GM18498 (cell line): ENCODE data around the gene SEPTIN7.
"Not testable (repeated sequence)": the region's sequence is repeated elsewhere in the genome, so short reads cannot be mapped to it uniquely, and the experiment has no call there.

Source experiments
- ATAC-seq: cut with Tn5 transposase; IDR thresholded peaks from one replicate; pipeline ENCODE4 v1.9.1; 2021; ENCODE audit warnings: mild to moderate bottlenecking, moderate library complexity; ENCODE audit not compliant: unreplicated experiment

Gene SEPTIN7

DNA sequence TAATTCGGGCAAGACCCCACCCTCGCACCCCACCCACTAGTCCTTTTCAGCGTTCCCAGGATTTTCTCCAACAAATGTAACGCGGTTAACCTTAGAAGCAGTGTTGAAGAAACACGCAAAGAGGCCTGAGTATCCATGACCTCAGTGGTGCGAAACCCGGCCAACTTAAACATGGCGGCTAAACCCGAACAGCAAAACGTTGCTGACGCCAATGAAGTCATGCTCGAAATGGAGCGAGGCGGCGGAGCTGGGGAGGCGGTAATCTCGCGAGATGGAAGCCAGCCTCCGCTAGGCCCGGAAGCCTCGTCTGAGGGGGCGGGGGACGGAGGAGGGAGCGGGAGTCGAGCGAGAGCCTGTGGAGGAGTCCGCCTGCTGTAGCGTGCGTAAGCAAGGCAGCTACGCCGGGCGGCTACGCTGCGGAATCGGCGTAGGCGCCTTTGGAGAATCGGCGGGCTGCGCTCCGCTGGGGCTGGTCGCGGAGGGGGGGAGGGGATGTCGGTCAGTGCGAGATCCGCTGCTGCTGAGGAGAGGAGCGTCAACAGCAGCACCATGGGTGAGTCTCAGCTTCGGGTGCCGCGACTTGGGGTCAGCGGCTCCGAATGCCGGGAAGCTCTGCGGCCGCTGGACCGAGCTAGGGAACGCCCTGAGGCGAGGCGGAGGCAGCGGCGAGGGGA, at the start of gene SEPTIN7:
SEPTIN7 (plus strand) TSS at position 340 of the 674 bp plus-strand sequence; CDS start at position 493, 153 bp downstream.
- peak; percentile 87 for ATAC-seq

DNA sequence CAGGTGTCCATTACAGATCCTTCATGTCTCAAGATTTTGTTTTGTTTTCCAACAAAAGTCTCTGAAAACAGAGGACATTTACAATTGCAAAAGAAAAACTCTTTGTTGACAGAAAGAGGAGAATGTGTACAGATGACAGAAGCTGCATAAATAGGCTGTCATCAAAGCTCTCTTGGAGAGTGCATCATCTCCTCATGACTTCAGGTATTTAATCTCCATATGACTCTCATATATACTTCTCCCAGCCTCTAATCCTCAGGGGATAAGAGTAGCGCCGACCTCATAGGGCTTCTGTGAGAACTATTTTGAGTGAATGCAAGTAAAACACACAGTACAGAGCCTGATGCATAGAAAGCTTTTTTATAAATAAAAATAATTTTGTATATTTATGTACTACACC, 48.1 kb upstream of the SEPTIN7 start:
- ATAC-seq, result no peak

DNA sequence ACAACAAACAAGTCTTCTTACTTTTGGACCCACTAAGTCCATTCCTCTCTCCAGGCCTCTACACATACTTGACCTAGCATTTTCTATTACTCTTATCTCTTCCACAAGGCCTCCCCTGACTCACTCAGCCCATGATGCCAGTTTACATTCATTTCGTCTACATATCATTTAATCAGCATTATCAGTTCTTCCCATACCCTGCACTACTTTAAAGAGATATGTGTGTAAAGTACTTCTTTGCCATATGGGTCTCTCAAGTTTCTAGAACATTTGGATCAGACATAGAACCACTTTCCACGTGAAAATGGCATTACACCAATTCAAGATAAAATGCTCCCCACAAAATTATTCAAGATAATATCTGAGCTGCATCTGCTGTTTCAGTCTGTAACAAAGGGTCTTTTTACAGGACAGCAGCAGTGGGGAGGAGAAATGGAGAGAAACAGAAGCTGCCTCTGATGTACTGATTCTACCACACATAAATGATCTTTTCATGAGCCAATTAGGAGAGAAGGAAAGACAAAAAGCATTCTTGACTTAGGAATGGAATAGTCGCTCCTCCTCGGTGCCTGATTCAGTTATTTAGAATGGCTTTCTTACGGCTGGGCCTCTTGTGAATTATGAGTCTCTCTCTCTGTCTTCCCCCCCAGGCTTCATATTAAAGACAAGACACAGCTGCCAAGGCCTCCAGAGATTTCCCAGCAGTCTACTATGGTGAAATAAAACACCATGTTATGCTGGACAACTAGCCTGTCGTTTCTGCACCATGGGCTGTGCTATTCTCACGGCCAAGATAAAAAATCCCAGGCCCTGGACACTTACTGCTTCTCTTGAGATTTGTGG, 46.9 kb upstream of the SEPTIN7 start:
- no peak for ATAC-seq

DNA sequence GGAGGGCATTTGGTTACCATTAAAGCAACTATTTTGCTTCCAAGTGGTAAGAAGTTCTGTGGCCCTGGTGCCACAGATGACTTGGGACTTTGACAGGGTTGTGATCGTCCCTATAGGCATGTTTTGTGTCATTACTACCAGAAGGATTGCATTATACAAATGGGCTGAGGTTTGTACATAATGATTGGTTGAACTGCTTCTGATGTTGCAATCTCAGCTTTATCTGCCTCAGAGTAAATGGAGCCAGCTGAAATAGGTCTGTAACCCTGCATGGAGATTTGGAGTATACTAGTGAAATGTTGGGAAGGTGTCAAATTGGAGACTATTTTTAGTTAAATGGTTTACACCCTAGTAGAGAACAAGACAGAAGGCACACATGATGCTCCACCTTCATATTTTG, 46.1 kb upstream of the SEPTIN7 start:
- ATAC-seq, result no peak

DNA sequence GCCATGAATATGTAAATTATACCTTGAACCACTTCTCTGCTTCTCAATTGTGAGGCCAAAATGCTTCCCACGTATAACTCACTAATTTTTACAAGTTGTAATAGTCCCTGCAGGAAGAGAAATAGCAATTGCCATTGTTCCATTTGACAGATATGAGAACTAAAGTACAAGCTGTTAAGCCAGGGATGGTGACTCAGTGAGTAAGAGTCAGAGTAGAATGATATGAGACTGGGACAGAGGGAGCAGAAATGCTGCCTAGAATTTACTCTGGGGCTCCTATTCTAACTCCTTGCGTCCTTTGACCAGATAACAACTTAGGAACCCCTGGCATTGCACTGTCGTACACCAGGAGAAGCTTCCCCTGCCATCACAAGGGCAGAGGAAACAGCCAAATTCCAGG, 45.1 kb upstream of the SEPTIN7 start:
- no peak for ATAC-seq

DNA sequence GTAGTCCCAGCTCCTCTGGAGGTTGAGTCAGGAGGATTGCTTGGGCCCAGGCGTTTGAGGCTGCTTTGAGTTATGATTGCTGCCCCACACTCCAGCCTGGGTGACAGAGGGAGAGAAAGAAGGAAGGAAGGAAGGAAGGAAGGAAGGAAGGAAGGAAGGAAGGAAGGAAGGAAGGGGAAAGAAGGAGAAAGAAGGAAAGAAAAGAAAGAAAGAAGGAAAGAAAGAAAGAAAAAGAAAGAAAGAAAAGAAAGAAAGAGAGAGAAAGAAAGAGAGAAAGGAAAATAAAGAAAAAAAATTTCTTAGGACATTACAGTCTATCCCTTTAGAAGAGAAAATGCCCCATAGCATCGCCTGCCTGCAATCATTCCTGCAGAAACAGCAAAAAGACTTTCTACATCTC, 44.4 kb upstream of the SEPTIN7 start:
- ATAC-seq, result not testable (repeated sequence)

DNA sequence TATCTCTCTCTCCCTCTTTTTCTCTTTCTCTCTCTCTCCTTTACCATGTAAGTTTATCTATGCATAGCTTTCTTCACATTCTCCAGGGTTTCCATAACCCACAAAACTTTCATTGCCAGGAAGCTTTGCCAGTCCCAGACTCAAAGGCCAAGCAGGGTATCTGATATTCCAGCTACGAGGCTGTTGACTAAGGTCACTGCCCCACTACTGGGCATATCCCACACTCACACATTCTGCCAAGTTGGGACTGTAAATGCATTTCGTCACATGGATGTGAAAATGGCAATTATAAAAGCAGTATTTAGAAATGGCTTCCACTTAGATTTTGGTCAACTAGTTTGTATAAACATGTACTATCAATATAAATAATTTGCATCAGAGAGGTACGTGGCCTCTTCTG, 43.3 kb upstream of the SEPTIN7 start:
- no peak for ATAC-seq

DNA sequence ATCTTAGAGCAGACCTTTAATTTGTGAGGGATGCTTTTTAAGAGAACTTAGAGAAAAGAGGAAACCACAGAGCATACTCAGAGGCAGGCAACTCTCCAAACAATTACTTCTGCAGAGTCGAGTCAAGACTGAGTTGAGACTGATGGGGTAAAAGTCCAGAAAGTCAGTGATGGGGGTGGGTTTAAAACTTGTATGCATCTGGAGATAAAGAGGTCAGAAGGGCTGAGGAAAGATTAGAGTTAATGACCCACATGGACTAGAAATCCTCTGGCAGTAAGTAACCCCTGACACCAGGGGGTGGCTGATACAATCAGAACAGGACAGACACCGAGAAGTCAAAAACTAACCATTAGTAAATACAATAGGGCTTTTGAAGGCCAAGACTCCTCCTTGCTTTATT, 42.4 kb upstream of the SEPTIN7 start:
- ATAC-seq, result no peak

DNA sequence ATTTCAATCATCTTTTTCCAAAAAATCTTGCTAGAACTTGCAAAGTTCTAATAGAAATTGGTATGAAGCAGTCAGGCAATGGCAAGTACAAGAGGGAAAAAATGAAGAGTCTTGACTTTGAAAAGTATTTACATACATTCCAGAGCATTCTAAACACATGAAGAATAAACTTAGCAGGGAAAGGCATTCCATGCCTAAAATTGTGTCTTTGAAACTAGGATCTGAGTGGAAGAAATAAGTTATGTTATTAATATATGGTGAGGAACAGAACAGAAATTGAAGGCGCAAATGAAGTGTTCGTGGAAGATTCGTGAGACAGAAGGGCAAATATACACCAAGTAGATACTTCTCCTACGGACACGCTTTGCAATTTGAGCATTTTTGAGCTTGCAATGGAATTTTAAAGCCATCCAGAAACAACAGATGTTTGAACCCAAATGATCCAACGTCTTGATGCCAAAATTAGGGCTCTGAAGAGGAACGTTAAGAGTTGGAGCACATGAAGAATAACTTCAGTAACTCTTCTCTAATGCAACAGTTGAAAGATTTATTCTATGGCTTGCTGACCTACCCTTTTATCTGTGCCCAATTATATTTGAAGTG, 40.6 kb upstream of the SEPTIN7 start:
- no peak for ATAC-seq

DNA sequence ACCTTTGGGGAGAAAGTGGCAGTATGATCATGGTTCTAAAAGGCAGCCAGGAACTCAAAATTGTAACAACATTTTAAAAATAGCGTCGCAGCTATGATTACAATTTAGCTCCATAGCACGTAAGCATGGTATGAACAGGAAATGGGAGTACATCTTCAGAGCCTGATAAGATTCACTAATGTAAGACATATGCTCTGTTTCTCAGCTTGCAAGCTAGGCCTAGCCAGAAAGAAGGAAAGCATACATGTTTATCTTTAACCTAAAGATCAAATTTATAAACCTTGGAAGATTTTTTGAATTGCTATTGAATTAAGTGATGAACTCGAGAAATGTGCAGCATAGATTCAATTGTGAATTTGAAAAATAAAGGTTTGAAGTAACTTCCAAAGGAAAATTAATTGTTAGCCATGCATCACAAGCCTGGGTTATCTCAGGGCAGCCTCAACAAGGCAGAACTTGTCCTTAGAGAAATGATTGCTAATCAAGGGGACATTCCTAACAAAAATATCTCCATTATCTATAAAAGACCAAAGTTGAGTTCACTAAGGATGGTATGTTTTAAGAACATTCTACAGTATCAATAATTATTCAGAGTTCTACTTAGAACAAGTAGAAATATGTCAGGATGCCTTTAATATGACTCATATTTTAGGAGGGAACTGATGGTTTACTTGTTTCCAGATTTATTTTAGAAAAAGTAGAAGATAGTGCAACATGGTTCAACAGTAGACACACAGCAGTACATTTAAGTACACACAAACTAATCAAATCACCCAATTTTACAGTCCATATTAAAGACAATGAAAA, 38.8 kb upstream of the SEPTIN7 start:
- no peak for ATAC-seq

DNA sequence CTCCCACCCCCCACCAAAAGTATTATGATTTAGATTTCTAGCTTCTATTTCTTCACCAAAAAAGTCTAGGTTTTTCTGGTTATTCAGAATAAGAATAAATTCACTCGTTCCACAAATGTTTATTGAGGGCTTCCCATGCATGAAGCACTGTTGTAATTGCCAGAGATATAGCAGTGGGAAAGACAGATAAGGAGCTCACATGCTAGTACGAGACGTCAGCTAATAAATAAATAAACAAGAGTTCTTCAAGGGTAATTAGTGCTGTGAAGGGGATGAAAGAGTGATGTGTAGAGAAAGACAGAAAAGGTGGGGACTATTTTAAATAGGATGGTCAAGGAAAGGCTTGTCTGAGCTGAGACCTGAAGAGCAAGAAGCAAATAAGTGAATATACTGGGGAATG, 38.1 kb upstream of the SEPTIN7 start:
- no peak for ATAC-seq

DNA sequence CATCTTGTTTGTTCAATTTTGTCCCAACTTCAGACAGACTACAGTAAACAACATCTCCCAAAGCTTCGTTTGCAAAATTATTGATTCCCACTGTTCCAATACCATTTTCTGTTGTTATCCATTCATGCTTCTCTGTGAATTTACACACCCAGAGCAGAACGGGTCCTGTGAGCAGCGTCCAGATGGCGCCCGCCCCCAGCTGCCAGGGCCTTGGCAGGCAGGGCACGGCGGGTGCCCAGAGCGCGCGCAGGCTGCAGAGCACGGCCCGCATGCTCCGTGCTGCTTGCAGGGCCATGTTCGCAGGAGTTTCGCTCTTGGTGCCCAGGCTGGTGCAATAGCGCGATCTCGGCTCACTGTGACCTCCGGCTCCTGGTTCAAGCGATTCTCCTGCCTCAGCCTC, 32.5 kb upstream of the SEPTIN7 start:
- no peak for ATAC-seq

DNA sequence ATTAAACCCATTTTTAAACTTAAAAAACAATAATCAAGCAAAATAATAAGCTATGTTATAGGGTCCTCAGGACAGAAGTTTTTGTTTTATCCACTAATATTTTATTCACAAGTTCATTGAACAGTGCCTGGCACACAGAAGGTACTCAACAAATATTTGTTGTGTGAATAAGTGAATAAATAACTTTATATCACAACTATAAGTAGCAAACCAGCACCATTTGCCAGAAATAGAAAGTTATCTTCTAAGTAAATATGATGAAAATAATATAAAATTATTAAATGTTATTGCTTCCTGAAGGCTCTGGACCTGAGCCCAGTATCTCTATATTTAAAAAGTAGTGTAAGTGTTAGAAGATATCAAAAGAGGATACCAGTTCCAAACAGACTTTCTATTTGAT, 29.1 kb upstream of the SEPTIN7 start:
- no peak for ATAC-seq

DNA sequence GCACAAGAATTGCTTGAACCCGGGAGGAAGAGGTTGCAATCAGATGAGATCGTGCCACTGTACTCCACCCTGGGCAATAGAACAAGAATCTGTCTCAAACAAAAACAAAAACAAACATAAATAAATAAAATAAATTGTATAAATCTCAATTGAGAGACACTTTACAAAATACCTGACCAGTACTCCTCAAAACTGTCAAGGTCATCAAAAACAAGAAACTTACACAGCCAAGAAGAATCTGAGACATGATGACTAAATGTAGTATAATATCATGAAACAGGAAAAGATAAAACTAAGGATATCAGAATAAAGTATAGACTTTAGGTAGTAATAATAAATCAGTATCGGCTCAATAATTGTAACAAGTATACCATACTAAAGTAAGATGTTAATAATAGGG, 26.9 kb upstream of the SEPTIN7 start:
- no peak for ATAC-seq

DNA sequence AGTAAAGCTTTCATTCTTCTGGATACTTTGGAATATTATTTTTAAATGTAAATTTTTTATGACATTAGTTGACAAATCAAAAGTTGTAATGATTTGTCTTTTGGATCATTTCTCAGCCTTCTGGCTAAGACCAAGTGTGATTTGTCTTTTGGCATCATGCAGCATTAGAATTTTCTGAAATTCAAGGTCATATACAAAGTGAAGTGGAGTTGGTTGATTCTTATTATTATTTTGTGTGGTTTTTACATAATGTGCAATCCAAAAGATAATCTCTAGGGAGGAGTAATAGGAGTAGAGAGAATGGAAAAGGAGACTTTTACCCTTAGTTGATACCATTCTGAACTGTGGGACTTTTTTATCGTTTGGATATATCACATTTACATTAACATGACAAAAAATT, 24.2 kb upstream of the SEPTIN7 start:
- ATAC-seq, result no peak

DNA sequence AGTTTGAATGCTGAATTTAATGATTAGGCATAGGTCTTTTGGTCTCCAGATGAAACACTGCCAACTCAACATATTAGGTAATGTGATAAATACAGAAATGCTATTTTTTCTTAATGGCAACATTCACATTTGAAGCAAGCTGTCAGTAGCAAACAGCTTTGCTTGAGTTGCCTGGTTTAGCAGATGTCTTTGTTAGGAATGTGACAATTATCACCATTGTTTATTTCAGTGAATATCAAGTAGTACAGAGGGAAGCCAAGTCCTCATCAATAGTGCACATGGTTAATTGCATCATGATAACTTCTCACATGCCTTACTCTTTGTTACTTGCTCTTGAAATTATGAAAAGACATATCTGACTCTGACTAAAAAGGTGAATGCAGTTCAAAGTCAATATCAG, 23.7 kb upstream of the SEPTIN7 start:
- ATAC-seq, result no peak

DNA sequence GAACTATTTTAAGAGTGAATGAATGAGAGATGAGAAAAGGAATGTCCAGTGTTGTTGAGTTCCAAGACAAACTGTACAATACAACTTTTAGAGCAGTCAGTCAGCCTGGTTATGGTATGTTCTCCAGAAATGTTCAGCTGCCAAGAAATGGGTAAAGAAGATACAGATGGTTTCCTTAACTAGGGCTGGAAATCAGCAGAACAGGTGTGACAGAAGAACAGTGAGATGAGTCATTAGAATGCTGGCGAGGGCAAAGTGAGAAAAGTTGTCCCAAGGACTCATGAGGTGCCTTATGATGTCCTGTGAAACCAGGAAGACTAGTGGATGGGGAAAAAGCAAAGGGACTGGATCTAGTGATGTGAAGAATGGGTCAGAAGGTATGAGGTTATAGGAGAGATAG, 20.8 kb upstream of the SEPTIN7 start:
- ATAC-seq, result no peak

DNA sequence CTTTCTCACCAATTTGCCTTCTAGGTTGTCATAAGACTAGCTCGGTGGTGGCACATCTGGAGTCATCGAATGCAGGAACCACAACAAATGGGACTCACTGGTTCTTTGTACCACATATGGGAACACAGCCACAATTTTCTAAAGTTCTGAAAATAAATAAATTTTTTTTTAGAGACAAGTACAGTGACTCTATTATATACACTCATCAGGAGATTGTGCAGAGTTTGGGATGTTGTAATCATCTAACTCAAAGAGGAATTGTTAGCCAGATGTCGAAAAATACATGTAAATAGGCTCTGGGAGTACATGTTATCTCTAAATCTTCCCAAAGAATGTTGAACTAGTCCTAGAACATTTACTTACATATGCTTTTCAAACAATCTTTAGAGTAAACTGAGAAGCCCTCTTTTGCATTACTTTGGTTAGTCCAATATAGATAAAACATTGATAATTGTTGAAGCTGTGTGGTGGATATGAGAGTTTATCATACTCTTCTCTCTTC, 19.6 kb upstream of the SEPTIN7 start:
- no peak for ATAC-seq

DNA sequence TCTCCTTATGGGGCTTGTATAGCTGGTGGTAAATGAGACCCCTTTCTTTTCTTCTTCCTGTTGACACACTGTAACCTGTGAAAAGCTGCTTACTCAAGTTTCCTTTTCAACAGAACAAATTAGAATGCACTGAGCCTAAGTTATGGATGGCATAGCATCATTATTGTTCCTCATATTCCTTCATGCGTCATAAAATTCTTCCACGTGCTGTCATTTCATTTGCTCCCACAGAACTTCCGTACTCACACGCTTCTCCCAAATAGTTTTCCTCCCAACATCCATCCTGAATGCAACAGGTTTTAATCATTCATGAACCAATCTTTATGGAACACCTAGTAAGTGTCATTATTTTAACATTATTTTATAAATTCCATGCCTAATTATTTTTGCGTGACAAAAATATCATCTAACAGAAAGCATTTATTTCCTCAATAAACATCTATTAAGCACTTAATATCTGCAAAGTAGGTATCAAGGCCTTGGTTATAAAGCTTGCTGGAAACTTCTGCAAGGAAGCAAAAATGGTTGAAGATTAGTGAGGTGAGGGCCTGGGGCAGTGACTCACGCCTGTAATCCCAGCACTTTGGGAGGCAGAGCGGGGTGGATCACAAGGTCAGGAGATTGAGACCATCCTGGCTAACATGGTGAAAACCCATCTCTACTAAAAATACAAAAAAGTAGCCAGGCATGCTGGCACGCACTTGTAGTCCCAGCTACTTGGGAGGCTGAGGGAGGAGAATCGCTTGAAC, 18.9 kb upstream of the SEPTIN7 start:
- ATAC-seq, result no peak

DNA sequence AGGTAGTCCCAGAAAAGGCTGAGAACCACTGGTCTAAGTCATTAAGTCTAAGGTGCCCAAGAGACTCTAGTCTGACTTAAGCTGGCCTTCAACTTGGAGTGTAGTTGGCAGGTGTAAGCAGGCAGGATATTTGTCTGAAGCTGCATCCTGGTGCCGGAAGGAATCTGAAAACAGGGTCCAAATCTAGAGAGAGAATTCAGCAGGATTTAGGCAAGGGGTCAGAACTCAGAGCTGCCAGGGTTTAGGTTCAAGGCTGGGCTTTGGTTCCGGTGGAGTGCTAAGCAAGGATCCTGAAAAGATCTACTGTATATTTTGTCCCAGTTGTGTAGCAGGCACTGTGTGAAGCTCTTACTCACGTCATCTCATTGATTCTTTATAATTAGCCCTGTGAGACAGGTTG, 16.5 kb upstream of the SEPTIN7 start:
- no peak for ATAC-seq
